HG03442 (cell line): ENCODE results near the gene C4orf54.

Experiments
- ATAC-seq: cut with Tn5 transposase; IDR thresholded peaks from one replicate; pipeline ENCODE4 v1.9.1; 2021; ENCODE audit warnings: mild to moderate bottlenecking, moderate library complexity; ENCODE audit not compliant: unreplicated experiment

The C4orf54 gene

GRCh38 chr4:99652596-99653436 lies 4.8 kb downstream of the C4orf54 start:
- no peak for ATAC-seq

- no peak for ATAC-seq
Observed at GRCh38 chr4:99651811-99652485, 5.7 kb downstream of the C4orf54 start.

- no peak for ATAC-seq
Observed at GRCh38 chr4:99651016-99651769, 6.4 kb downstream of the C4orf54 start.

- ATAC-seq = no peak
Observed at GRCh38 chr4:99649778-99650177, 7.8 kb downstream of the C4orf54 start.

GRCh38 chr4:99649208-99649607 lies 8.4 kb downstream of the C4orf54 start:
- no peak for ATAC-seq

GRCh38 chr4:99648321-99648720 lies 9.3 kb downstream of the C4orf54 start:
- no peak for ATAC-seq

- no peak for ATAC-seq
Observed at GRCh38 chr4:99647071-99647470, 10.6 kb downstream of the C4orf54 start.

GRCh38 chr4:99645638-99646037 lies 12.0 kb downstream of the C4orf54 start:
- no peak for ATAC-seq

- no peak for ATAC-seq
Observed at GRCh38 chr4:99645036-99645435, 12.6 kb downstream of the C4orf54 start.

GRCh38 chr4:99644453-99644852 lies 13.2 kb downstream of the C4orf54 start:
- ATAC-seq = no peak

GRCh38 chr4:99642725-99643489 lies 14.7 kb downstream of the C4orf54 start:
- ATAC-seq = no peak

- no peak for ATAC-seq
Observed at GRCh38 chr4:99640676-99641075, 17.0 kb downstream of the C4orf54 start.

- ATAC-seq = no peak
Observed at GRCh38 chr4:99637174-99637573, 20.5 kb downstream of the C4orf54 start.

- no peak for ATAC-seq
Observed at GRCh38 chr4:99636422-99636821, 21.2 kb downstream of the C4orf54 start.

GRCh38 chr4:99635601-99636000 lies 22.0 kb downstream of the C4orf54 start:
- ATAC-seq = no peak

- ATAC-seq = no peak
Observed at GRCh38 chr4:99634742-99635360, 22.8 kb downstream of the C4orf54 start.

- no peak for ATAC-seq
Observed at GRCh38 chr4:99633772-99634171, 23.9 kb downstream of the C4orf54 start.

- no peak for ATAC-seq
Observed at GRCh38 chr4:99630857-99631360, 26.7 kb downstream of the C4orf54 start.

- no peak for ATAC-seq
Observed at GRCh38 chr4:99629962-99630554, 27.6 kb downstream of the C4orf54 start.

GRCh38 chr4:99628040-99628439 lies 29.6 kb downstream of the C4orf54 start:
- no peak for ATAC-seq
